GM18909 (cell line): ENCODE results near the gene AGAP6.
"Not testable (repeated sequence)": the region's sequence is repeated elsewhere in the genome, so short reads cannot be mapped to it uniquely, and the experiment has no call there.

Source experiments
- ATAC-seq: cut with Tn5 transposase; IDR thresholded peaks from one replicate; pipeline ENCODE4 v1.9.1; 2021; ENCODE audit warnings: mild to moderate bottlenecking; ENCODE audit not compliant: unreplicated experiment, poor library complexity

The AGAP6 gene

GRCh38 chr10:50021646-50022045 lies 33.4 kb downstream of the AGAP6 start:
- no peak for ATAC-seq

GRCh38 chr10:50024716-50025383 lies 36.6 kb downstream of the AGAP6 start:
- ATAC-seq, result not testable (repeated sequence)

- no peak for ATAC-seq
Observed at GRCh38 chr10:50025627-50026026, 37.4 kb downstream of the AGAP6 start.

GRCh38 chr10:50027195-50027594 lies 39.0 kb downstream of the AGAP6 start:
- no peak for ATAC-seq

DNA sequence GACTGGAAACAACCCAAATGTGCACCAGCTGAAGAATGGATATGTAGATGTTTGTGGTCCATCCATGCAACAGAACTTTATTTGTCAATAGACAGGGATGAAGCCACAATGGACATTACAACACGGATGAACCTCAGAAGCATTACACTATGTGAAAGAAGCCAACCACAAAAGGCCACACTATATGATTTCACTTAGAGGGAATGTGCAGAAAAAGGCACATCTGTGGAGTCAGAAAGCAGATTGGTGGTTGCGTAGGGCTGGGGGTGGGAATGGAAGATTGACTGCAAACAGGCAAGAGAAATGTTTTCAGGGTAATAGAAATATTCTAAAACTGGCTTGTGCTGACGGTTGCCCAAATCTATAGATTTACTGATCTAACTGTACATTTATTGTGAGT lies 45.3 kb downstream of the AGAP6 start:
- no peak for ATAC-seq

DNA sequence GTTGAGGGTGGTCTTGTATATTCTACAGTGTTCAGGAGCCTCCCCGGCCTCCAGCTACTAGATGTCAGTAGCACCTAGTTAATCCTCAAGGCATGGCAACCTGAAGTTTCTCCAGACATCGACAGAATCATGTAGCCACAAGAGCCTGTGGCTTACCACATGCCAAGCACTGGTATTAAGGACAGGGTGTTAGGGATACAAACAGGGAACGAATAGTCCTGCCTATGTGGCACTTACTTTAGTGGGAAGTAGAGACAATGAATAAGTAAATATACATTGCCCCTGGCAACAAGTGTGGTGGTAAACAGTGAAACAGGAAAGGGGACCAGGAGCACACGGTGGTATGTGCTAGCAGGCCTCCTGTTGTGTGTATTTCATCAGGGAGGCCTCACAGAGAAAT lies 47.1 kb downstream of the AGAP6 start:
- ATAC-seq, result not testable (repeated sequence)

- no peak for ATAC-seq
Observed at GRCh38 chr10:50044941-50045664, 56.9 kb downstream of the AGAP6 start.

GRCh38 chr10:50046457-50046856 lies 58.3 kb downstream of the AGAP6 start:
- not testable (repeated sequence) for ATAC-seq

- ATAC-seq, result not testable (repeated sequence)
Observed at GRCh38 chr10:50047594-50047993, 59.4 kb downstream of the AGAP6 start.

- ATAC-seq, result peak; percentile 59
Observed at GRCh38 chr10:50051995-50052660, 63.9 kb downstream of the AGAP6 start.

DNA sequence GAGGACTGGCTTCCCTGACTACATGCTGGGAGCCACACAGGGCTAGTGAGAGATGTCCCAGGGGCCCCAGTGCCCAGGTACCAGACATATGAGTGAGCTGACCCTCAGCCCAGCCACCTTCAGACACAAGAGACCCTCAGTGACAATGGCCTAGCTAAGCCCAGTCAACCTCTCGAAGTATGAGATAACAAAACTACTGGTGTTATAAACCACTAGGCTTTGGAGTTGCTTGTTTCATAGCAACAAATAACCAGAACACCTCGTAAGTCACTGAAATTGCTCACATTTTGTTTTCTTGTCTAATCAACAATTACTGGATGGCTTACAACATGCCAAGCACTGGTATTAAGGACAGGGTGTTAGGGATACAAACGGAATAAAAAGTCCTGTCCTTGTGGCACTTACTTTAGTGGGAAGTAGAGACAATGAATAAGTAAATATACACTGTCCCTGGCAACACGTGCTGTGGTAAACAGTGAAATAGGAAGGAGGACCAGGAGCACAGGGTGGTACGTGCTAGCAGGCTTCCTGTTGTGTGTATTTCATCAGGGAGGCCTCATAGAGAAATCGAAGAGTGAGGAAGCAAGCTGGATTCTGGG lies 64.7 kb downstream of the AGAP6 start:
- ATAC-seq, result not testable (repeated sequence)

DNA sequence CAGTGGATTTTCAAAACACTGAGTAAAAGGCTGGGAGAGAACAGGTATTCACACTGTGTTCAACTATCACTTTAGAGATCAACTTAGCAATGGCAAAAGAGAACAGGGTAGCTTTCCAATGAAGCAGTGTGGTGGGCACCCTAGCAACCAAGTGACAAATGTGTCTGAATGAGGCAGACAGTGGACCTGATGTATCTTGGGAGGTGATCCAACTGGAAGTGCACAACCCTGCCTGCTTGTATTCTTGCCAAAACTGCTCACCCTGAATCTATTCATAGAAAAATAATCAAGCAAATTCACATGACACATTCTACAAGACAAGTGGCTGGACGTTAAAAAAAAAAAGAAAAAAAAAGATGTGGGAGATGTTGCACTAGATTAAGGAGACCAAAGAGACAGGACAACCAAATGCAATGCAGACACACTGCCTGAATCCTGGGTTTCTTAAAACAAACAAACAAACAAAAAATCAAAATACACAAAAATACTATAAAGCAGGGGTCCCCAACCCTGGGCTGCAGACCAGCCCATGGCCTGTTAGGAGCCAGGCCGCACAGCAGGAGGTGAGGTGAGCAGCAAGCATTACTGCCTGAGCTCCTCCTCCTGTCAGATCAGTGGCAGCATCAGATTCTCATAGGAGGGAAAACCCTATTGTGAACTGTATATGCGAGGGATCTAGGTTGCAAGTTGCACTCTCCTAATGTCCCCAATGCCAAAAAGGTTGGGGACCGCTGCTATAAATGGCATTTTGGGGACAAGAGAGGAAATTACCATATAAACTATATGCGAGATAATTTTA lies 67.5 kb downstream of the AGAP6 start:
- ATAC-seq, result not testable (repeated sequence)

- not testable (repeated sequence) for ATAC-seq
Observed at GRCh38 chr10:50056654-50057053, 68.4 kb downstream of the AGAP6 start.

- not testable (repeated sequence) for ATAC-seq
Observed at GRCh38 chr10:50058727-50059126, 70.5 kb downstream of the AGAP6 start.

GRCh38 chr10:50059946-50060345 lies 71.7 kb downstream of the AGAP6 start:
- ATAC-seq, result not testable (repeated sequence)
